Activated naive CD8-positive, alpha-beta T cell treated with anti-CD3 and anti-CD28 coated beads, Interleukin-2, amount 50 U/mL, for 24 hours (primary cell): ENCODE measurements around the gene COX20.

ENCODE experiments used
- ATAC-seq: fragments of 150-1000 bp; cut with Tn5 transposase; one replicate; pipeline ENCODE4 v1.10.0; 2021
- DNase-seq: peaks from one replicate; pipeline ENCODE4 v3.0.0; 2021
- H3K27ac Mint-ChIP-seq: one replicate; pipeline ENCODE4 v1.8.0; 2021; ENCODE audit warnings: mild to moderate bottlenecking, mixed read lengths
- H3K27me3 Mint-ChIP-seq: one replicate; pipeline ENCODE4 v1.8.0; 2021; ENCODE audit warnings: mixed read lengths
- H3K36me3 Mint-ChIP-seq: one replicate; pipeline ENCODE4 v1.8.0; 2021; ENCODE audit warnings: low read depth, mixed read lengths
- H3K4me1 Mint-ChIP-seq: one replicate; pipeline ENCODE4 v1.8.0; 2021; ENCODE audit warnings: mixed read lengths
- H3K4me3 Mint-ChIP-seq: one replicate; pipeline ENCODE4 v1.8.0; 2021; ENCODE audit warnings: mild to moderate bottlenecking, moderate library complexity, mixed read lengths
- H3K9me3 Mint-ChIP-seq: one replicate; pipeline ENCODE4 v1.8.0; 2021; ENCODE audit warnings: mixed read lengths

The COX20 gene

GRCh38 chr1:244866355-244866754 lies 30.9 kb downstream of the COX20 start:
- H3K27ac Mint-ChIP-seq = peak overlapping the region; percentile 64
- ATAC-seq (no peak), DNase-seq (no peak)
- H3K36me3 Mint-ChIP-seq = peaks cover 19% of the 10 kb centered on the region
- no peaks in the 10 kb centered on the region for H3K9me3 Mint-ChIP-seq
- H3K4me1 Mint-ChIP-seq = peaks cover 29% of the 10 kb centered on the region
- peaks cover 1% of the 10 kb centered on the region for H3K27me3 Mint-ChIP-seq
- H3K4me3 Mint-ChIP-seq = peak overlapping the region; percentile 2

GRCh38 chr1:244868484-244869363 lies 33.3 kb downstream of the COX20 start:
- H3K9me3 Mint-ChIP-seq = no peaks in the 10 kb centered on the region
- H3K27me3 Mint-ChIP-seq = no peaks in the 10 kb centered on the region
- ATAC-seq (no peak), DNase-seq (no peak)
- no peak overlapping the region for H3K27ac Mint-ChIP-seq
- H3K4me3 Mint-ChIP-seq = no peak overlapping the region
- H3K36me3 Mint-ChIP-seq = peaks cover 4% of the 10 kb centered on the region
- H3K4me1 Mint-ChIP-seq = peaks cover 23% of the 10 kb centered on the region

GRCh38 chr1:244869364-244869827 lies 33.9 kb downstream of the COX20 start:
- Mint-ChIP-seq H3K36me3 (no peaks in the 10 kb centered on the region), H3K4me1 (peaks cover 23% of the 10 kb centered on the region), H3K4me3 (no peak overlapping the region), H3K9me3 (no peaks in the 10 kb centered on the region), H3K27ac (no peak overlapping the region), H3K27me3 (no peaks in the 10 kb centered on the region)
- DNase-seq (no peak), ATAC-seq (no peak)

- no peak overlapping the region for H3K4me3 Mint-ChIP-seq
- no peaks in the 10 kb centered on the region for H3K36me3 Mint-ChIP-seq
- DNase-seq (no peak), ATAC-seq (no peak)
- no peak overlapping the region for H3K27ac Mint-ChIP-seq
- H3K9me3 Mint-ChIP-seq = no peaks in the 10 kb centered on the region
- H3K4me1 Mint-ChIP-seq = peaks cover 23% of the 10 kb centered on the region
- H3K27me3 Mint-ChIP-seq = no peaks in the 10 kb centered on the region
Measured at GRCh38 chr1:244869950-244870349, 34.5 kb downstream of the COX20 start.

GRCh38 chr1:244874974-244875579 lies 39.6 kb downstream of the COX20 start:
- no peak overlapping the region for H3K4me3 Mint-ChIP-seq
- H3K4me1 Mint-ChIP-seq = no peaks in the 10 kb centered on the region
- no peak overlapping the region for H3K27ac Mint-ChIP-seq
- no peak for ATAC-seq
- DNase-seq = no peak
- no peaks in the 10 kb centered on the region for H3K27me3 Mint-ChIP-seq
- no peaks in the 10 kb centered on the region for H3K36me3 Mint-ChIP-seq
- no peaks in the 10 kb centered on the region for H3K9me3 Mint-ChIP-seq

GRCh38 chr1:244876228-244876910 lies 40.9 kb downstream of the COX20 start:
- Mint-ChIP-seq H3K4me1 (no peaks in the 10 kb centered on the region), H3K27me3 (no peaks in the 10 kb centered on the region), H3K27ac (no peak overlapping the region), H3K4me3 (no peak overlapping the region), H3K9me3 (no peaks in the 10 kb centered on the region), H3K36me3 (no peaks in the 10 kb centered on the region)
- ATAC-seq = no peak
- no peak for DNase-seq

- Mint-ChIP-seq H3K9me3 (no peaks in the 10 kb centered on the region), H3K27ac (no peak overlapping the region)
- ATAC-seq = no peak
Measured at GRCh38 chr1:244878681-244879080, 43.2 kb downstream of the COX20 start.

GRCh38 chr1:244881552-244882280 lies 46.3 kb downstream of the COX20 start:
- H3K36me3 Mint-ChIP-seq = no peaks in the 10 kb centered on the region
- no peaks in the 10 kb centered on the region for H3K9me3 Mint-ChIP-seq
- H3K27ac Mint-ChIP-seq = no peak overlapping the region
- H3K27me3 Mint-ChIP-seq = no peaks in the 10 kb centered on the region
- no peaks in the 10 kb centered on the region for H3K4me1 Mint-ChIP-seq
- H3K4me3 Mint-ChIP-seq = no peak overlapping the region
- ATAC-seq (no peak), DNase-seq (no peak)

More at GRCh38 chr1:244878681-244879080, 43.2 kb downstream of the COX20 start:
- Mint-ChIP-seq H3K4me1 (no peaks in the 10 kb centered on the region), H3K36me3 (no peaks in the 10 kb centered on the region), H3K27me3 (no peaks in the 10 kb centered on the region), H3K4me3 (no peak overlapping the region)
- DNase-seq = no peak

- no peaks in the 10 kb centered on the region for H3K9me3 Mint-ChIP-seq
- H3K4me3 Mint-ChIP-seq = no peak overlapping the region
- H3K36me3 Mint-ChIP-seq = no peaks in the 10 kb centered on the region
- H3K27ac Mint-ChIP-seq = no peak overlapping the region
- no peak for DNase-seq
- no peaks in the 10 kb centered on the region for H3K27me3 Mint-ChIP-seq
- no peaks in the 10 kb centered on the region for H3K4me1 Mint-ChIP-seq
- ATAC-seq = no peak
Measured at GRCh38 chr1:244887281-244887680, 51.8 kb downstream of the COX20 start.

- no peak overlapping the region for H3K27ac Mint-ChIP-seq
Measured at GRCh38 chr1:244893836-244894235, 58.4 kb downstream of the COX20 start.

More at GRCh38 chr1:244893836-244894235, 58.4 kb downstream of the COX20 start:
- DNase-seq = no peak
- Mint-ChIP-seq H3K36me3 (no peaks in the 10 kb centered on the region), H3K4me1 (no peaks in the 10 kb centered on the region), H3K27me3 (no peaks in the 10 kb centered on the region), H3K9me3 (no peaks in the 10 kb centered on the region), H3K4me3 (no peak overlapping the region)
- ATAC-seq = no peak
